Measurements from ENCODE around the gene CCL22.
"Not testable (repeated sequence)": the region's sequence is repeated elsewhere in the genome, so short reads cannot be mapped to it uniquely, and the experiment has no call there.

CCL22 gene

GRCh38 chr16:57396786-57397185 is 38.2 kb downstream of the CCL22 start:
- DNase-seq: no peak

GRCh38 chr16:57397493-57397892 is 38.9 kb downstream of the CCL22 start:
- not testable (repeated sequence) for DNase-seq

GRCh38 chr16:57401943-57402640 is 43.5 kb downstream of the CCL22 start:
- DNase-seq: no peak

GRCh38 chr16:57403965-57404817 is 45.6 kb downstream of the CCL22 start, which contains the start of gene CCL17:
Gene CCL17 (plus strand): TSS chr16:57404767. CDS start chr16:57413933, 9,166 bp downstream.
- DNase-seq: no peak

GRCh38 chr16:57405097-57405496 is 46.5 kb downstream of the CCL22 start:
- no peak for DNase-seq

GRCh38 chr16:57406881-57407280 is 48.3 kb downstream of the CCL22 start:
- DNase-seq: no peak

- DNase-seq: no peak
Measured at GRCh38 chr16:57407521-57408353, 49.2 kb downstream of the CCL22 start.

- DNase-seq: no peak
Measured at GRCh38 chr16:57409065-57409464, 50.5 kb downstream of the CCL22 start.

GRCh38 chr16:57409870-57410587 is 51.4 kb downstream of the CCL22 start:
- no peak for DNase-seq

- no peak for DNase-seq
Measured at GRCh38 chr16:57411362-57411976, 52.9 kb downstream of the CCL22 start.

GRCh38 chr16:57412584-57412983 is 54.0 kb downstream of the CCL22 start:
- no peak for DNase-seq

GRCh38 chr16:57413301-57413730 is 54.7 kb downstream of the CCL22 start:
- DNase-seq: no peak

- DNase-seq: no peak
Measured at GRCh38 chr16:57413733-57414132, 55.1 kb downstream of the CCL22 start.

All from activated CD4-positive, alpha-beta T cell treated with anti-CD3 and anti-CD28 coated beads, Interleukin-2, amount 50 U/mL, for 48 hours (primary cell).